ENCODE data around the gene SFSWAP.

GRCh38 chr12:131690320-131690719 lies 20.6 kb upstream of the SFSWAP start:
- TF ChIP-seq PATZ1 (CRISPR knock-in tag; IDR thresholded peaks at IDR 0.05; ENCODE audit: borderline replicate concordance) (no peak), ZC3H10 (CRISPR knock-in tag; IDR thresholded peaks at IDR 0.05) (no peak), ZNF70 (CRISPR knock-in tag; IDR thresholded peaks at IDR 0.05) (no peak), ARNTL (CRISPR knock-in tag; IDR thresholded peaks at IDR 0.05; ENCODE audit: borderline replicate concordance, low read depth) (no peak)

Measured in SK-N-SH treated with all-trans-retinoic acid at 6 μM for 48 hours (cell line).